LNCaP clone FGC (cell line): ENCODE measurements around the gene ICAM5.

ENCODE experiments used
- DNase-seq: peaks from one replicate; pipeline ENCODE4 v3.0.0-alpha.2; 2011; ENCODE audit warnings: low read depth
- H3K4me3 ChIP-seq: 2 replicates; pipeline ENCODE4 v1.5.1; 2011; ENCODE audit warnings: mild to moderate bottlenecking, low read depth, low read length, control low read depth
- TF ChIP-seq, protein P1 (sequence below): IDR thresholded peaks from 2 replicates; pipeline ENCODE4 v1.5.1; 2012; ENCODE audit warnings: mild to moderate bottlenecking; ENCODE audit not compliant: control insufficient read depth, insufficient read depth; ENCODE audit errors: extremely low read depth

The ICAM5 gene

DNA sequence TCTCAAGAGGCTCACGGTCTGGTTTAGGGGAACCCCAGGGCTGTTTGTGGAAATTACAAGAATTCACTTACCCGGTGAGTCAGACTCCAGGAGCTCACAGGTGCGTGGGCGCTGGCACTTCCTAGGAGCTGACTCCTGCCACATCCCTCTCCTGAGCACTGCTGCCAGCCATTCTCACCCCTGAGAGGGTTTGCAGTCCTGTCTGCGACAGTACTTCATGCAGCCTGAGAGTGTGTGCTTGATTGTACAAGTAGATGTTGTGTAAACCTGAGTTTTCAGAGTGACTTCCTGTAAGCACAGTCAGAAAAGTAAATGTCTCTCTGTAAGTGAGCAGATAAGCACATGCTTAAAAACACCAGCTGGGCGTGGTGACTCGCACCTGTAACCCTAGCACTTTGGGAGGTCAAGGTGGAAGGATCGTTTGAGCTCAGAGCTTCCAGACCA is 29.6 kb upstream of the ICAM5 start:
- TF ChIP-seq, protein P1, sequence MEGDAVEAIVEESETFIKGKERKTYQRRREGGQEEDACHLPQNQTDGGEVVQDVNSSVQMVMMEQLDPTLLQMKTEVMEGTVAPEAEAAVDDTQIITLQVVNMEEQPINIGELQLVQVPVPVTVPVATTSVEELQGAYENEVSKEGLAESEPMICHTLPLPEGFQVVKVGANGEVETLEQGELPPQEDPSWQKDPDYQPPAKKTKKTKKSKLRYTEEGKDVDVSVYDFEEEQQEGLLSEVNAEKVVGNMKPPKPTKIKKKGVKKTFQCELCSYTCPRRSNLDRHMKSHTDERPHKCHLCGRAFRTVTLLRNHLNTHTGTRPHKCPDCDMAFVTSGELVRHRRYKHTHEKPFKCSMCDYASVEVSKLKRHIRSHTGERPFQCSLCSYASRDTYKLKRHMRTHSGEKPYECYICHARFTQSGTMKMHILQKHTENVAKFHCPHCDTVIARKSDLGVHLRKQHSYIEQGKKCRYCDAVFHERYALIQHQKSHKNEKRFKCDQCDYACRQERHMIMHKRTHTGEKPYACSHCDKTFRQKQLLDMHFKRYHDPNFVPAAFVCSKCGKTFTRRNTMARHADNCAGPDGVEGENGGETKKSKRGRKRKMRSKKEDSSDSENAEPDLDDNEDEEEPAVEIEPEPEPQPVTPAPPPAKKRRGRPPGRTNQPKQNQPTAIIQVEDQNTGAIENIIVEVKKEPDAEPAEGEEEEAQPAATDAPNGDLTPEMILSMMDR = no peak
- DNase-seq = no peak
- H3K4me3 ChIP-seq = no peak overlapping the region

DNA sequence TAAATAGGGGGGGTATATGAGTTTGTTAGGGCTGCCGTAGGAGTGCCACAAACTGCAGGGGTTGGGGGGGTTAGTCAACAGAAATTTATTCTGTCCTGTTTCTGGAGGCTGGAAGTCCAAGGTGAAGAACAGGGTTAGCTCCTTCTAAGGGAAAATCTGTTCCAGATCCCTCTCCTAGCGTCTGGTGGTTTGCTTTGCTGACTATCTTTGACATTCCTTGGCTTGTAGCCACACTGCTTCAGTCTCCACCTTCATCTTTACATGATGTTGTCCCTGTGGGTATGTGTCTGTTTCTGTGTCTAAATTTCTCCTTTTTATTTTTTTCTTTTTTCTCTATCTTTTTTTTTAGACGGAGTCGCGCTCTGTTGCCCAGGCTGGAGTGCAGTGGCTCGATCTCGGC is 27.0 kb upstream of the ICAM5 start:
- DNase-seq = no peak
- no peak overlapping the region for H3K4me3 ChIP-seq
- TF ChIP-seq, protein P1 = no peak

DNA sequence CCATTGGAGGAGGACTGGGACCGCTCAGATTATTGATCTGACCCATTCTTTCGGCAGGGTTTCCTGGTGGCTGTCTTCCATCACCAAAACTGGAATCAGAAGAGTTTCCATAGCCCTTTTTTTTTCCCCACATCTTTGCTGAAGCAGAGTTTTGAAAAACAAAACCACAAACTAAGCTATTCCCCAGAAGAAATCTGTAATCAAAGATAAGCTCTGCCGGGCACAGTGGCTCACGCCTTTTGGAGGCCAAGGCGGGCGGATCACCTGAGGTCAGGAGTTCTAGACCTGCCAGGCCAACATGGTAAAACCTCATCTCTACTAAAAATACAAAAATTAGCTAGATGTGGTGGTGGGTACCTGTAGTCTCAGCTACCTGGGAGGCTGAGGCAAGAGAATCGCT is 23.0 kb upstream of the ICAM5 start:
- no peak overlapping the region for H3K4me3 ChIP-seq
- DNase-seq = no peak
- TF ChIP-seq, protein P1 = no peak

DNA sequence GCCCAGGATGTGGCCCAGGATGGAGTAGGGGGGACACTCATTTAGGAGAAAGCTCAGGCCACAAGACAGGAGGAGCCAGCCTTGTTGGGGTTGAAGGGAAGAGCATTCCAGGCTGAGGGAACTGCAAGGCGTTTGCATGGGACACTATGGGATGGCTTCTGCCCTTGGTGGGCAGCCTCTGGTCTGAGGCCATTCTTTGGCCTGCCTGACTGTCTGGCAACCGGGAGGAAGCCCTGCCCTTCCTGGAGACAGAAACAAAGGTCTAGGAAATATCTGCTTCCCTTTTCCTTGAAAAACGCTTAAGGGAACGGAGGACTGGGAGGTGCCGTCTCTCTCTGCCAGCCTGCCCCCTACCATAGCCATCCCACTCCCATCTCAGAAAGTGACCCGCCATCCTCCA is 21.7 kb upstream of the ICAM5 start:
- no peak for DNase-seq
- no peak overlapping the region for H3K4me3 ChIP-seq
- TF ChIP-seq, protein P1 = no peak

DNA sequence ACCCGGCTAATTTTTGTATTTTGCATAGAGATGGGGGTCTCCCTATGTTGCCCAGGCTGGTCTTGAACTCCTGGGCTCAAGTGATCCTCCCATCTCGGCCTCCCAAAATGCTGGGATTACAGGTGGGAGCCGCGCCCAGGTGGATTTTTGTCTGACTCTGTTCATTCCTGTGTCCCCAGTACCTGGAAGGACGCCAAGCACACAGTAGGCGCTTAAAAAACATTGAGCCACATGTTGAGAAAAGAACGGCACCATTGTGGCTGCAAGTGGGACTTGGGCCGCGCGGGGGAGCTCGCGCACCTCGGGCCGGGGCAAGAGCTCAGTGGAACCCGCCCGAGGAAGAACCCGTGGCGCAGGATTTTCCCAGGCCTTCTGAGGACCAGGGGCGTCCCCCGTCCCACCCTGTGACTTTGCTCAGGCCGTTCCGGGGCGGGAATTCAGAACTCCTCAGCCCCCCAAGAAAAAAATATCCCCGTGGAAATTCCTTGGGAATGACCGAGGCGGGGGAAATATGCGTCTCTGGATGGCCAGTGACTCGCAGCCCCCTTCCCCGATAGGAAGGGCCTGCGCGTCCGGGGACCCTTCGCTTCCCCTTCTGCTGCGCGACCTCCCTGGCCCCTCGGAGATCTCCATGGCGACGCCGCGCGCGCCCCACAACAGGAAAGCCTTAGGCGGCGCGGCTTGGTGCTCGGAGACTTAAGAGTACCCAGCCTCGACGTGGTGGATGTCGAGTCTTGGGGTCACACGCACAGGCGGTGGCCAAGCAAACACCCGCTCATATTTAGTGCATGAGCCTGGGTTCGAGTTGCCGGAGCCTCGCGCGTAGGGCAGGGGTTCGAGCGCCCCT is 20.2 kb upstream of the ICAM5 start:
- TF ChIP-seq, protein P1 = peak; percentile 97
- DNase-seq = peak; percentile 28
- peak overlapping the region; percentile 27; the same call in 1 of the 2 replicates for H3K4me3 ChIP-seq

DNA sequence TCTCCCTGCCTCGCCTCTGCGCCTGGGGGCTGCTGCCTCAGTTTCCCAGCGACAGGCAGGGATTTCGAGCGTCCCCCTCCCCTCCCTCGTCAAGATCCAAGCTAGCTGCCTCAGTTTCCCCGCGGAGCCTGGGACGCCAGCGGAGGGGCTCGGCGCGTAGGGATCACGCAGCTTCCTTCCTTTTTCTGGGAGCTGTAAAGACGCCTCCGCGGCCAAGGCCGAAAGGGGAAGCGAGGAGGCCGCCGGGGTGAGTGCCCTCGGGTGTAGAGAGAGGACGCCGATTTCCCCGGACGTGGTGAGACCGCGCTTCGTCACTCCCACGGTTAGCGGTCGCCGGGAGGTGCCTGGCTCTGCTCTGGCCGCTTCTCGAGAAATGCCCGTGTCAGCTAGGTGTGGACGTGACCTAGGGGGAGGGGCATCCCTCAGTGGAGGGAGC is 19.6 kb upstream of the ICAM5 start:
- H3K4me3 ChIP-seq = no peak overlapping the region
- DNase-seq = no peak
- TF ChIP-seq, protein P1 = no peak
